GM23338 (cell line): ENCODE data around the gene CIDEB.
A peak's percentile ranks its signal among the peaks of the same experiment; 100 is the strongest.

Source experiments
- CREB1 ChIP-seq: fragments of 250-450 bp; sonication (Bioruptor Pico); IDR thresholded peaks from 2 replicates; pipeline ENCODE4 v1.5.0; 2020; ENCODE audit warnings: low read depth, mild to moderate bottlenecking, moderate library complexity
- CTCF ChIP-seq, 2 experiments: fragments of 200-600 bp in 1 of 2; sonication (generic) in 1 of 2; conservative IDR thresholded peaks; 2 replicates each; pipeline versions ENCODE4 v1.5.1 to v1.6.1; 2016 to 2017; ENCODE audit warnings: antibody characterized with exemption in 2 of 2, low read depth in 2 of 2, mild to moderate bottlenecking in 2 of 2, moderate library complexity in 1 of 2
- EZH2 ChIP-seq: fragments of 200-600 bp; sonication (generic); IDR thresholded peaks from one replicate; pipeline ENCODE4 v1.8.0; 2017; ENCODE audit warnings: antibody characterized with exemption, mild to moderate bottlenecking, low read depth; ENCODE audit not compliant: unreplicated experiment
- EZH2phosphoT487 ChIP-seq: fragments of 200-600 bp; sonication (generic); IDR thresholded peaks from one replicate; pipeline ENCODE4 v1.8.1; 2018; ENCODE audit warnings: antibody characterized with exemption; ENCODE audit not compliant: unreplicated experiment
- JUNB ChIP-seq: IDR thresholded peaks from one replicate; pipeline ENCODE4 v1.6.1; 2016; ENCODE audit warnings: antibody characterized with exemption; ENCODE audit not compliant: unreplicated experiment
- NANOG ChIP-seq: IDR thresholded peaks from 2 replicates; pipeline ENCODE4 v1.6.1; 2016; ENCODE audit warnings: antibody characterized with exemption, borderline replicate concordance
- POLR2AphosphoS5 ChIP-seq: IDR thresholded peaks from 2 replicates; pipeline ENCODE4 v1.6.1; 2016; ENCODE audit warnings: antibody characterized with exemption, low read depth
- REST ChIP-seq: IDR thresholded peaks from one replicate; pipeline ENCODE4 v1.6.1; 2018; ENCODE audit warnings: antibody characterized with exemption; ENCODE audit not compliant: unreplicated experiment
- STAT1 ChIP-seq: IDR thresholded peaks from one replicate; pipeline ENCODE4 v1.6.1; 2016; ENCODE audit warnings: antibody characterized with exemption; ENCODE audit not compliant: unreplicated experiment
- ZNF331 ChIP-seq: fragments of 250-450 bp; sonication (Bioruptor Pico); IDR thresholded peaks from 2 replicates; pipeline ENCODE4 v1.5.0; 2020; ENCODE audit warnings: low read depth, mild to moderate bottlenecking, moderate library complexity

GRCh38 chr14:24316597-24316950 is 8.8 kb upstream of the CIDEB start:
- TF ChIP-seq CTCF (conservative IDR thresholded peaks at IDR 0.05; ENCODE audit: low read depth in 2 of 2) (0 out of 4 replicates have a peak, but pooled peaks of 1 of the 2 experiments have one; percentile 4), EZH2phosphoT487 (no peak), POLR2AphosphoS5 (no peak), EZH2 (no peak), REST (no peak), NANOG (no peak), ZNF331 (no peak), STAT1 (no peak), CREB1 (CRISPR knock-in tag) (no peak), JUNB (no peak)
